Astrocyte of the hippocampus (primary cell): ENCODE measurements around the gene DNAJC21.

Experiments used
- DNase-seq: peaks from one replicate; pipeline ENCODE4 v3.0.0; 2011; ENCODE audit warnings: low read depth, low spot score

Gene DNAJC21

GRCh38 chr5:34929134-34929719, at the start of gene DNAJC21:
DNAJC21 (plus strand) TSS chr5:34929559; CDS start chr5:34929820, 261 bp downstream.
- peak; percentile 99 for DNase-seq

- DNase-seq, result no peak
These were observed 48.1 kb upstream of the DNAJC21 start for GRCh38 chr5:34881246-34881645.

GRCh38 chr5:34886392-34887119, 42.8 kb upstream of the DNAJC21 start:
- no peak for DNase-seq

GRCh38 chr5:34889394-34889793, 40.0 kb upstream of the DNAJC21 start:
- DNase-seq, result no peak

GRCh38 chr5:34891981-34892380, 37.4 kb upstream of the DNAJC21 start:
- DNase-seq, result no peak

- no peak for DNase-seq
These were observed 36.9 kb upstream of the DNAJC21 start for GRCh38 chr5:34892414-34892813.

GRCh38 chr5:34894716-34895115, 34.6 kb upstream of the DNAJC21 start:
- DNase-seq, result no peak

- DNase-seq, result no peak
These were observed 33.5 kb upstream of the DNAJC21 start for GRCh38 chr5:34895641-34896419.

- no peak for DNase-seq
These were observed 31.7 kb upstream of the DNAJC21 start for GRCh38 chr5:34897646-34898045.

GRCh38 chr5:34898258-34898895, 31.0 kb upstream of the DNAJC21 start:
- DNase-seq, result peak; percentile 85

GRCh38 chr5:34899066-34899465, 30.3 kb upstream of the DNAJC21 start:
- DNase-seq, result no peak

GRCh38 chr5:34900652-34901051, 28.7 kb upstream of the DNAJC21 start:
- no peak for DNase-seq

GRCh38 chr5:34903260-34903659, 26.1 kb upstream of the DNAJC21 start:
- no peak for DNase-seq

- DNase-seq, result peak; percentile 23
These were observed 23.8 kb upstream of the DNAJC21 start for GRCh38 chr5:34905564-34905963.

GRCh38 chr5:34913072-34913471, 16.3 kb upstream of the DNAJC21 start:
- DNase-seq, result no peak

- DNase-seq, result no peak
These were observed 14.7 kb upstream of the DNAJC21 start for GRCh38 chr5:34914671-34915138.

GRCh38 chr5:34915139-34915855, 14.1 kb upstream of the DNAJC21 start, which contains the start of the genes BRIX1 and RAD1:
BRIX1 (plus strand) TSS chr5:34915711; CDS start chr5:34915739, 28 bp downstream.
RAD1 (minus strand) TSS chr5:34915504; CDS start chr5:34914892, 612 bp downstream.
- peak; percentile 99 for DNase-seq

GRCh38 chr5:34915856-34916192, 13.5 kb upstream of the DNAJC21 start:
- no peak for DNase-seq

GRCh38 chr5:34916518-34916917, 12.8 kb upstream of the DNAJC21 start:
- DNase-seq, result no peak

- DNase-seq, result no peak
These were observed 11.3 kb upstream of the DNAJC21 start for GRCh38 chr5:34918025-34918424.

GRCh38 chr5:34919077-34919476, 10.3 kb upstream of the DNAJC21 start:
- no peak for DNase-seq
